Thyroid gland (tissue), 4 donors: ENCODE measurements around the gene STMP1.

ENCODE experiments used
- POLR2A ChIP-seq, 2 donors: fragments of 450-650 bp; IDR thresholded peaks; one replicate each; pipeline ENCODE4 v1.6.1; 2017; ENCODE audit warnings: antibody characterized with exemption in 2 of 2, mild to moderate bottlenecking in 2 of 2, moderate library complexity in 1 of 2
- TF ChIP-seq, protein P1 (sequence below), 6 experiments: fragments of 200-600 bp in 3 of 6; fragments of 450-650 bp in 3 of 6; sonication (generic) in 3 of 6; IDR thresholded peaks; one replicate each; pipeline ENCODE4 v1.5.1; 2016 to 2019; ENCODE audit warnings: antibody characterized with exemption in 6 of 6, mild to moderate bottlenecking in 2 of 6, inconsistent platforms in 1 of 6, moderate library complexity in 1 of 6

DNA sequence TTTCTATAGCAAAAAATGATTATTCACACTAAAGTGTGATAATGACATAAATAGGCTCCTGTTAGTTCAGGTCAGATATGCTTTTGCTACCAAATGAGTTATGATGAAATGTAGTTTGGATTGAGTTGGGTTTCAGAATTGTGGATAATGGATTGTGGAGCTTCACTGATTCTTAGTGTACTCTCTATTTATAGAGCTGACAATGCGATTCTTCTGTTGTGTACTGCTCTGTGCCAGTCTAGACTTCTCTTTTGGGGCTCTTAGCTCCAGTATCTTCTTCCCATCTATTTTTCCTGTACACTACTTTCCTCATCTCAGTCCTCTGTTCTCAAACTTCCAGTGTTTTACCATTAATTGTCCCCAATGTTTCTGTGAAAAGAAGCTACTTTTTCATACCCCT is 7.5 kb downstream of the STMP1 start:
- TF ChIP-seq, protein P1, sequence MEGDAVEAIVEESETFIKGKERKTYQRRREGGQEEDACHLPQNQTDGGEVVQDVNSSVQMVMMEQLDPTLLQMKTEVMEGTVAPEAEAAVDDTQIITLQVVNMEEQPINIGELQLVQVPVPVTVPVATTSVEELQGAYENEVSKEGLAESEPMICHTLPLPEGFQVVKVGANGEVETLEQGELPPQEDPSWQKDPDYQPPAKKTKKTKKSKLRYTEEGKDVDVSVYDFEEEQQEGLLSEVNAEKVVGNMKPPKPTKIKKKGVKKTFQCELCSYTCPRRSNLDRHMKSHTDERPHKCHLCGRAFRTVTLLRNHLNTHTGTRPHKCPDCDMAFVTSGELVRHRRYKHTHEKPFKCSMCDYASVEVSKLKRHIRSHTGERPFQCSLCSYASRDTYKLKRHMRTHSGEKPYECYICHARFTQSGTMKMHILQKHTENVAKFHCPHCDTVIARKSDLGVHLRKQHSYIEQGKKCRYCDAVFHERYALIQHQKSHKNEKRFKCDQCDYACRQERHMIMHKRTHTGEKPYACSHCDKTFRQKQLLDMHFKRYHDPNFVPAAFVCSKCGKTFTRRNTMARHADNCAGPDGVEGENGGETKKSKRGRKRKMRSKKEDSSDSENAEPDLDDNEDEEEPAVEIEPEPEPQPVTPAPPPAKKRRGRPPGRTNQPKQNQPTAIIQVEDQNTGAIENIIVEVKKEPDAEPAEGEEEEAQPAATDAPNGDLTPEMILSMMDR (IDR thresholded peaks at IDR 0.05): no peak
- no peak for TF ChIP-seq POLR2A (IDR thresholded peaks at IDR 0.05)
